C4-2B (cell line): ENCODE results near the gene ASH1L.

Experiments used
- H3K27ac ChIP-seq: fragments of 450-650 bp; 2 replicates; pipeline ENCODE4 v1.5.1; 2017
- CTCF ChIP-seq: fragments of 450-650 bp; conservative IDR thresholded peaks from 2 replicates; pipeline ENCODE4 v1.5.1; 2017; ENCODE audit warnings: mild to moderate bottlenecking
- ZFX ChIP-seq: fragments of 450-650 bp; IDR thresholded peaks from 2 replicates; pipeline ENCODE4 v1.6.1; 2017

ASH1L gene

GRCh38 chr1:155307247-155307740 is 255.3 kb downstream of the ASH1L start:
- TF ChIP-seq CTCF (no peak), ZFX (no peak)
- peak overlapping the region; percentile 93 for H3K27ac ChIP-seq

GRCh38 chr1:155305881-155306391 is 256.7 kb downstream of the ASH1L start:
- H3K27ac ChIP-seq = no peak overlapping the region; the same call in 1 of the 2 replicates
- no peak for TF ChIP-seq ZFX
- TF ChIP-seq CTCF = no peak

GRCh38 chr1:155304558-155305063 is 258.0 kb downstream of the ASH1L start:
- no peak overlapping the region for H3K27ac ChIP-seq
- no peak for TF ChIP-seq ZFX
- no peak for TF ChIP-seq CTCF

GRCh38 chr1:155301342-155301841 is 261.2 kb downstream of the ASH1L start, which contains the start of gene PKLR:
Gene PKLR (minus strand): TSS chr1:155301438. CDS start chr1:155301395, 43 bp downstream.
- TF ChIP-seq CTCF (no peak), ZFX (no peak)
- H3K27ac ChIP-seq = no peak within 1 kb of the TSS

- H3K27ac ChIP-seq = no peak overlapping the region
- TF ChIP-seq ZFX = no peak
- no peak for TF ChIP-seq CTCF
Measured at GRCh38 chr1:155300553-155301329, 261.9 kb downstream of the ASH1L start.

- no peak overlapping the region for H3K27ac ChIP-seq
- TF ChIP-seq CTCF (no peak), ZFX (no peak)
Measured at GRCh38 chr1:155300024-155300423, 262.6 kb downstream of the ASH1L start.

- TF ChIP-seq CTCF (no peak), ZFX (no peak)
- no peak overlapping the region for H3K27ac ChIP-seq
Measured at GRCh38 chr1:155297384-155297783, 265.2 kb downstream of the ASH1L start.
